Activated T-cell treated with anti-CD3 and anti-CD28 coated beads for 4 hours (primary cell): ENCODE data around the gene MED13.

Experiments used
- DNase-seq: peaks from one replicate; pipeline ENCODE4 v3.0.0-alpha.2; 2020

MED13 gene

GRCh38 chr17:62064791-62065563, at the start of gene MED13:
TSS of gene MED13 (minus strand) at chr17:62065278. CDS start at chr17:62065205, 73 bp downstream.
- peak; percentile 49 for DNase-seq

GRCh38 chr17:62112229-62112628, 47.2 kb upstream of the MED13 start:
- no peak for DNase-seq

DNA sequence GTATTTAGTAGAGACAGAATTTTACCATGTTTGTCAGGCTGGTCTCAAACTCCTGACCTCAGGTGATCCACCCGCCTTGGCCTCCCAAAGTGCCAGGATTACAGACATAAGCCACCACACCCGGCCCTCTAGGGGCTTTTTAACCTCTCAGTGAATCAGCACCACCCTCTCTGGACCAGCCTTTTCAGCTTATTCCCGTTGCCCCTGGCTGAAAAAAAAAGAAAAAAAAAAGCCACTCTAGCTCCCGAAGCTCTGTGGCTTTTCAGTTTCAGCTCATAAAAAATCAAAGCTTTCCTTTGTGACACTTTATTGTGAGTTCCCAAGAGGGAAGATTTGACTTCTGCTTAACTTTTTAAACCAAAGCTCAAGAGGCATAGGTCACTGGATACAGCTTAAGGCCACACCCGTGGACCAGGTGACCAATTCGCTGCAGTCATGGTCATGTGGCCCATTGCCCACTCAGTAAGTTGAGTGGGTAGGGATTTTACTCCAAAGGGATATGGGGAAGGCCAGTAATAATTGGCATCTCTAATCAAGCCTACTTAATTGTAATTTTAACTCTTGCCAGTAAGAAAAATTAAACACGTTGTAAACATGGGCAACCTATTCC, 46.6 kb upstream of the MED13 start:
- DNase-seq: no peak

DNA sequence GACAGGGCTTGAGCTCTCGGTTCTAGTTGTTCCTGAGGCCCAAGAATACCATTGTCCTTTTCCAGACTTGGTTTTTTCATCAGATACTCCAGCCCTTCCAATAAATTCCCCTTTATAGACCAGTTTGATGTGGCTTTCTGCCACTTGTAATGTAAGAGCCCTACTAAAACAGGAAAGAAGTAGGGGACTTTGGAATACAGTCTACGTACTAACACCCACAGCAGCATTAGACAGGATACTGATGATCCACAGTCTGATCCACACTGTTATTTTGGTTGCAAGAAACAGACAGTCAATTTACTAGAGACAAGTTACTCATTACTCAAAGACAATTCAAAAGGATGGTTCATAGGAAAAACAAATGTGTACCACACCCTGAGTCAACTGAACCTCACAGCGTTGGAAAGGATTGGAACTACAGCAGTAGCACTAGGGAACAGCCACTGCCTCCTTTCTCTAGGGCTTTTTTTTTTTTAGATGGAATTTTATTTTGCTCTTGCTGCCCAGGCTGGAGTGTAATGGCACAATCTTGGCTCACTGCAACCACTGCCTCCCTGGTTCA, 45.9 kb upstream of the MED13 start:
- no peak for DNase-seq

DNA sequence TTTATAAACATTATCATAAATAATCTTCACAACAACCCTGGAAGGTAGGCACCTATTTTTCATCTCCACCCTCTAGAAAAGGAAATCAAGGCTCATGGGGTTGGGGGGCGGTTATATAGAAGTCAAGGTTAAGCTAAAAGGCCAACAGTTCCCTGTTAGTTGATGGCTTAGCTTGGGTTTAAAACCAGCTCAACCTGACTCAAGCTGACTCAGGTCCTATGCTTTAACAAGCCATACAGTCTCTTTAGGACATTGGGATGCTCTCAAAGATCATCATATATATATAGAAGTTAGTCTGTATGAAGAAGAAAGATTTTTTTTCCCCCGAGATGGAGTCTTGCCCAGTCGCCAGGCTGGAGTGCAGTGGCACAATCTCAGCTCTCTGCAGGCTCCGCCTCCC, 44.8 kb upstream of the MED13 start:
- no peak for DNase-seq

- peak; percentile 8 for DNase-seq
These were observed 44.4 kb upstream of the MED13 start for GRCh38 chr17:62109378-62109902.

DNA sequence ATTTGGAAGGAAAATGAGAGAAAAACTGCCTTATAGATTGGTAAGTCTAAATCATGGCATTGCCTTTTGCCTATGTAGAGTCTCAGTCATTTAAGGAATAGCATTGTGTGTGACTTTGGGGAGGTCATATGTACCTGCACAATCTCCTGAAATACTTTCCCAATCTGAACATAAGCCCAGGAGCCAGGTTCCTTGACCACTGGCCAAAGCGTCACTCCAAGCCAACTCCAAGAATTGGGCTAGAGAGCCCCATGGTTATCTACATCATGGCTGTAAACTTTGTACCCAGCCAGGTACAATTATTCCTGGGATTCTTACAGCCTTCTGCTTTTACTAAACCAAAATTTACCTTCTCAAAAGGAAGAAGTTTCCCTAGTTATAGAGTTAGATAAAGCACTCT, 40.8 kb upstream of the MED13 start:
- DNase-seq: no peak

- DNase-seq: no peak
These were observed 40.3 kb upstream of the MED13 start for GRCh38 chr17:62105357-62105756.

- DNase-seq: no peak
These were observed 36.4 kb upstream of the MED13 start for GRCh38 chr17:62101515-62101914.

DNA sequence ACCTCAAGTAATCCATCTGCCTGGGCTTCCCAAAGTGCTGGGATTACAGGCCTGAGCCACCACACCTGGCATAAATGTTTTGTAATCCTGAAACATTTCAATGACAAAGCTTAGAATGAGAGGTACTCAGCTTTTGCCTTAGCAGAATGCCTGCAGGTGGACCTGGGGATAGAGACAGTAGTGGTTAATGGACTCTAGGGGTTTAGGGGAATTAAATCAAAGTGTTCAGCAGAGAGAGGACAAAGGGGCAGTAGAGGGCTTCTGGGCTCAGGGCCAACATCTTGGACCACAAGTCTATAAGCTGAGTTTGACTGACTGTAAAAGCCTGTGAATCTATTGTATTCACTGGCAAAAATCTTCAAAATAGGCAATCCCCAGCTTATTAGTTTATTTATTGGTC, 36.0 kb upstream of the MED13 start:
- DNase-seq: no peak

DNA sequence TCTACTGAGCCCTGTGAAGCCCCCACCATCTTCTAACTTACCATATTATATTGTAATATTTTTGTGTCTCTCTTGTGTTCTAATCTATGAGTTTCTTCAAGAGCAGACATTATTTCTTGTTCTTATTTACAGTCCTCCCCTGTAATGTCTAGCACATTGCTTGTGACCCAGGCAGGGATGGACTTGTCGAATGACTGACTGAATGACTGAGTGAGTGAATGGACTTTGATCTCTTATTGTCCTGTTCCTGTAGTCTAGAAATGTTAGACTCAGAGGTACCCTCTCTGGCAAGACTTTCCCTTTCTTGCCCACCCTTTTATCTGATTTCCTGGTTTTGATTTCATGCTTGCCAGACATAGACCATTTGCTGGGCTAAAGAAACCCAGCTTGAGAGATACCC, 35.0 kb upstream of the MED13 start:
- no peak for DNase-seq

GRCh38 chr17:62099532-62099931, 34.5 kb upstream of the MED13 start:
- DNase-seq: no peak

- no peak for DNase-seq
These were observed 33.6 kb upstream of the MED13 start for GRCh38 chr17:62098623-62099231.

DNA sequence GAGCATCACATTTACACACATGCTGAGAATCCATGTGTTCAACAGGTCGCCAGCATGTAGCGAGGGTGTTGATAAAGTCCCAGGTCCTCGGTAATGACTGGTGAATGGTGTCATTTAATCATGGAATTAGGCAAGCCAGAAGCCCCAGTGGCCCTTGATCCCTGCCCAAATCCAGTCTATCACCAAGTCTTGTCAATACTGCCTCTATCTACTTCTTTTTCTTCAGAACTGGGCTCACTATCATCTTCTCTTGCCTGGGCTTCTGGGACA, 31.3 kb upstream of the MED13 start:
- DNase-seq: no peak

- no peak for DNase-seq
These were observed 29.1 kb upstream of the MED13 start for GRCh38 chr17:62094175-62094574.

GRCh38 chr17:62093188-62094155, 28.4 kb upstream of the MED13 start:
- no peak for DNase-seq

GRCh38 chr17:62092784-62093183, 27.7 kb upstream of the MED13 start:
- no peak for DNase-seq

DNA sequence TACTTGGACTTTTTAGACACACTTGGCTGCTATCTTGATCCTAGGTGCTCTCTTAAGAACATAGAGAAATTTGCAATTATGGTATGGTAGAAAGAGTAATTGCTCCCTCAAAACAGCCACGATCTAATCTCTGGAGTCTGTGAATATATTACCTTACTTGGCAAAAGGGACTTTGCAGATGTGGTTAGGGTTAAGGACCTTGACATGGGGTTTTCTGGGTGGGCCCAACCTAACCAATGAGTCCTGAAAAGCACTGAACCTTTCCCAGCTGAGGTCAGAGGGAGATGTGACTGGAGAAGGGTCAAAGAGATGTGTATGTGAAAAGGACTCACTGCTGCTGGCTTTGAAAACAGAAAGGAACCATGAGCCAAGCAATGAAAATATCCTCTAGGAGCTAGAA, 26.7 kb upstream of the MED13 start:
- DNase-seq: no peak

DNA sequence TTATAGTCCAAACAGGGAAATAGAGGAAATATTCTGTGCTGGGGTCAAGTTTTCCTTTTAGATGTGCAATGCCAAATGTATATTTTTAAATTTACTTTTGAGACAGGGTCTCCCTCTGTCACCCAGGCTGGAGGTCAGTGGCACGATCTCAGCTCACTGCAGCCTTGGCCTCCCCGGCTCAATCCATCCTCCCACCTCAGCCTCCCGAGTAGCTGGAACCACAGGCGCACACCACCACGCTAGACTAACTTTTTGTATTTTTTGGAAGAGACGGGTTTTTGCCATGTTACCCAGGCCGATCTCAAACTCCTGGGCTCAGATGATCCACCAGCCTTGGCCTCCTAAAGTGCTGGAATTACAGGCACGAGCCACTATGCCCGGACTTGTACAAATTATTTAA, 25.8 kb upstream of the MED13 start:
- no peak for DNase-seq

- no peak for DNase-seq
These were observed 25.1 kb upstream of the MED13 start for GRCh38 chr17:62090021-62090824.

DNA sequence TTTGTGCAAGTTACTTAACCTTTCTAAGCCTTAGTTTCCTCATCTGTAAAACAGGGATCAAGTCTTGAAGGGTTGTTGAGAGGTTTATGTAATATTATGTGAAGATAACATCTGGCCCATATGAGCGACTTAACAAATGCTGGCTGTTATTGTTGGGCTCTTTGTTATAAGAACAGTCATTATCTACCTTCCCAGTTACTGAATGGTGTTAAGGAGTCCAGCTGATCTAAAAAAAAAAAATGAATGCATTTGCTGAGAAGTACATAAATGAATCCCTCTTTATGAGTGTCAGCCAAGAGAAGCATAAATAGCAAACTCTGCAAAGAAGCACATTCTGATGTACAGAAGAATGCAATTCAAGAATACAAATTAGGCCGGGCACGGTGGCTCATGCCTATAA, 24.3 kb upstream of the MED13 start:
- DNase-seq: no peak

- DNase-seq: no peak
These were observed 21.7 kb upstream of the MED13 start for GRCh38 chr17:62086737-62087136.
